Muscle of leg (tissue), 9 donors: ENCODE results near the gene SDR39U1. TPM values are rescaled to one million over a fixed set of nuclear protein-coding genes. Genes with fewer than 3 reads are reported as not detected.

Source experiments
- polyA plus RNA-seq, 8 donors: library from polyadenylated mRNA; unstranded; fragments of 120-200 nt; gene quantifications; one replicate each; pipeline versions ENCODE4 v1.2.1 to v1.2.3, GENCODE V29; 2013; ENCODE audit warnings: inconsistent platforms in 1 of 8, low replicate concordance in 1 of 8; ENCODE audit not compliant: insufficient read length in 8 of 8, insufficient read depth in 1 of 8
- total RNA-seq: library from RNA; stranded (reverse); fragments of 120-200 nt; gene quantifications from one replicate; pipeline ENCODE4 v1.2.4, GENCODE V29; 2013

SDR39U1 gene
- total and polyA plus RNA-seq, 9 donors: 18.8 to 65.3 (median 52.7) TPM

Other genes starting within 250 kb of the SDR39U1 start
- gene TM9SF1, start 247.3 kb downstream of the SDR39U1 start, total RNA-seq: 29.6 TPM
- gene TM9SF1, start 247.3 kb downstream of the SDR39U1 start, polyA plus RNA-seq: 10 to 100 TPM; 14.7 to 22.2 (median 20.1) TPM
- not detected for gene TSSK4, start 237.1 kb downstream of the SDR39U1 start, total RNA-seq
- 1 to 10 TPM; 1.6 to 5.5 (median 3.8) TPM for gene TSSK4, start 237.1 kb downstream of the SDR39U1 start, polyA plus RNA-seq
- 29.8 TPM for gene CHMP4A, start 229.3 kb downstream of the SDR39U1 start, total RNA-seq
- gene CHMP4A, start 229.3 kb downstream of the SDR39U1 start, polyA plus RNA-seq: 10 to 100 TPM; 31.2 to 45.1 (median 41.8) TPM
- gene MDP1, start 226.7 kb downstream of the SDR39U1 start, total RNA-seq: 24.9 TPM
- 10 to 100 TPM in 1 of 8 donors, 1 to 10 TPM in 7; 7.4 to 11.6 (median 8.5) TPM for gene MDP1, start 226.7 kb downstream of the SDR39U1 start, polyA plus RNA-seq
- 245 TPM for gene NEDD8, start 210.4 kb downstream of the SDR39U1 start, total RNA-seq
- gene NEDD8, start 210.4 kb downstream of the SDR39U1 start, polyA plus RNA-seq: 100 to 1,000 TPM; 180 to 243 (median 216) TPM
- gene GMPR2, start 209.8 kb downstream of the SDR39U1 start, total RNA-seq: 44.6 TPM
- gene GMPR2, start 209.8 kb downstream of the SDR39U1 start, polyA plus RNA-seq: 10 to 100 TPM; 41.9 to 59.7 (median 48.9) TPM
- 35.5 TPM for gene TINF2, start 200.2 kb downstream of the SDR39U1 start, total RNA-seq
- 10 to 100 TPM; 37.9 to 44.3 (median 40.9) TPM for gene TINF2, start 200.2 kb downstream of the SDR39U1 start, polyA plus RNA-seq
- gene TGM1, start 179.6 kb downstream of the SDR39U1 start, total RNA-seq: 0.71 TPM
- 1 to 10 TPM in 6 of 8 donors, under 1 TPM in 2; 0.84 to 3.0 (median 1.2) TPM for gene TGM1, start 179.6 kb downstream of the SDR39U1 start, polyA plus RNA-seq
- 8.5 TPM for gene RABGGTA, start 171.2 kb downstream of the SDR39U1 start, total RNA-seq
- 10 to 100 TPM; 12.4 to 21.5 (median 14.5) TPM for gene RABGGTA, start 171.2 kb downstream of the SDR39U1 start, polyA plus RNA-seq
- 6.9 TPM for gene DHRS1, start 143.0 kb downstream of the SDR39U1 start, total RNA-seq
- gene DHRS1, start 143.0 kb downstream of the SDR39U1 start, polyA plus RNA-seq: 10 to 100 TPM; 14.5 to 24.5 (median 17.7) TPM
- gene NOP9, start 142.9 kb downstream of the SDR39U1 start, total RNA-seq: 15.7 TPM
- 10 to 100 TPM; 18.1 to 23.9 (median 20.3) TPM for gene NOP9, start 142.9 kb downstream of the SDR39U1 start, polyA plus RNA-seq
- gene CIDEB, start 134.8 kb downstream of the SDR39U1 start, total RNA-seq: 13.4 TPM
- gene CIDEB, start 134.8 kb downstream of the SDR39U1 start, polyA plus RNA-seq: 10 to 100 TPM in 7 of 8 donors, 1 to 10 TPM in 1; 8.9 to 21.1 (median 15.3) TPM
- 1.9 TPM for gene LTB4R2, start 132.6 kb downstream of the SDR39U1 start, total RNA-seq
- gene LTB4R2, start 132.6 kb downstream of the SDR39U1 start, polyA plus RNA-seq: 1 to 10 TPM; 1.1 to 4.4 (median 2.8) TPM
- 2.5 TPM for gene LTB4R, start 131.3 kb downstream of the SDR39U1 start, total RNA-seq
- 1 to 10 TPM; 2.1 to 5.9 (median 3.5) TPM for gene LTB4R, start 131.3 kb downstream of the SDR39U1 start, polyA plus RNA-seq
- 7.0 TPM for gene ADCY4, start 107.7 kb downstream of the SDR39U1 start, total RNA-seq
- gene ADCY4, start 107.7 kb downstream of the SDR39U1 start, polyA plus RNA-seq: 10 to 100 TPM in 6 of 8 donors, 1 to 10 TPM in 2; 9.4 to 18.7 (median 13.9) TPM
- 2.0 TPM for gene RIPK3, start 102.8 kb downstream of the SDR39U1 start, total RNA-seq
- gene RIPK3, start 102.8 kb downstream of the SDR39U1 start, polyA plus RNA-seq: 1 to 10 TPM; 1.1 to 3.6 (median 1.3) TPM
- 54.5 TPM for gene NFATC4, start 74.6 kb downstream of the SDR39U1 start, total RNA-seq
- 10 to 100 TPM; 35.2 to 71.1 (median 50.8) TPM for gene NFATC4, start 74.6 kb downstream of the SDR39U1 start, polyA plus RNA-seq
- 16.5 TPM for gene NYNRIN, start 43.8 kb downstream of the SDR39U1 start, total RNA-seq
- 10 to 100 TPM; 18.5 to 45.3 (median 30.3) TPM for gene NYNRIN, start 43.8 kb downstream of the SDR39U1 start, polyA plus RNA-seq
- gene CBLN3, start 13.1 kb downstream of the SDR39U1 start, total RNA-seq: 1.2 TPM
- gene CBLN3, start 13.1 kb downstream of the SDR39U1 start, polyA plus RNA-seq: 1 to 10 TPM; 1.4 to 2.4 (median 1.7) TPM
- gene KHNYN, start 12.8 kb downstream of the SDR39U1 start, total RNA-seq: 35.6 TPM
- 10 to 100 TPM; 28.3 to 40.8 (median 35.4) TPM for gene KHNYN, start 12.8 kb downstream of the SDR39U1 start, polyA plus RNA-seq
- 0.13 TPM for gene CMA1, start 65.5 kb upstream of the SDR39U1 start, total RNA-seq
- under 1 TPM in 1 of 8 donors, not detected in 7; 0.11 TPM for gene CMA1, start 65.5 kb upstream of the SDR39U1 start, polyA plus RNA-seq
- gene CTSG, start 133.5 kb upstream of the SDR39U1 start, total RNA-seq: 1.5 TPM
- 1 to 10 TPM in 7 of 8 donors, under 1 TPM in 1; 0.75 to 5.8 (median 2.1) TPM for gene CTSG, start 133.5 kb upstream of the SDR39U1 start, polyA plus RNA-seq
- gene GZMH, start 166.9 kb upstream of the SDR39U1 start, total RNA-seq: 0.40 TPM
- gene GZMH, start 166.9 kb upstream of the SDR39U1 start, polyA plus RNA-seq: under 1 TPM in 4 of 8 donors, not detected in 4; 0.14 to 0.71 (median 0.30) TPM
- gene GZMB, start 191.4 kb upstream of the SDR39U1 start, total RNA-seq: 0.22 TPM
- under 1 TPM; 0.27 to 0.82 (median 0.38) TPM for gene GZMB, start 191.4 kb upstream of the SDR39U1 start, polyA plus RNA-seq